ENCODE measurements around the gene PRKACA.

The PRKACA gene

DNA sequence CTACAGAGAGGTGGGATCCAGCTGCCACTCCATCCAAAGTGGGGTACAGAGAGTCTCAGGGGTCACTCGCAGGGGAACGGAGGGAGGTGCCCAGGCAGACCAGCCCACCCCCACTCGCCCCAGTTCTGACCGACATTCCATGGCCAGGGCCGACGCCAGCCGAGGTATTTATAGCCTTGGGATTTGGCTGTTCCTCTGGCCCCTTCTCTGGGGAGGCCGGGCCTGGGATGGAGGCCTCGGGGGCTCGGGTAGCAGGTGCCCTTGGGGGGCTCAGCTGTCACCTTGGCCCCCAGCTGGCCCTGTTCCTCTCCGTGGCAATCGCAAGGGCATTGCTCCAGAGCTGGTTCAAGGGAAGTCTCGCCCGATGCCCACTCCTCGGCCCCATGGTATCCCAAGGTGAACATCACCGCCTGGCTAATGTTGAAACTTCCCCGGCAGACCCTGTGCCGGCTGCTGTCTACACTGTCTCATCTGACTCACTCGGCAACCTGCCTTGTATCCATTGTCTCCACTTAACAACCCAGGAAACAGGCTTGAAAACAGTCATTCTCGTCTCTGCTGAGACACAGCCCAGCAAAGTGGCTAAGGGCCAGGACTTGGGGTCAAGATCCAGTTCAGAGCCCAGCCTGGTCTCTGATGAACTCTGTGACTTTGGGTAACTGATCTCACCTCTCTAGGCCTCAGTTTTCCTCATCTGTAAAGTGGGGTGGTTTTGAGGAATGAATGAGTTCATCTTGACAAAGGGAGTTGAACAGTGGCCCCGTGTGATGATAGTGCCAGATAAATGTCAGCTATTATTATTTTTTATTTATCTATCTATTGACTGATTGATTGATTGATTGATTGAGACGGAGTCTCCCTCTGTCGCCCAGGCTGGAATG is 9.7 kb downstream of the PRKACA start:
- no peak overlapping the region for H3K4me3 ChIP-seq (replicated peaks; ENCODE audit: low read depth, low read length)
- no peaks in the 10 kb centered on the region for H3K27me3 ChIP-seq (replicated peaks; ENCODE audit: control insufficient read depth, insufficient read depth, low read length)
- TF ChIP-seq, protein P1, sequence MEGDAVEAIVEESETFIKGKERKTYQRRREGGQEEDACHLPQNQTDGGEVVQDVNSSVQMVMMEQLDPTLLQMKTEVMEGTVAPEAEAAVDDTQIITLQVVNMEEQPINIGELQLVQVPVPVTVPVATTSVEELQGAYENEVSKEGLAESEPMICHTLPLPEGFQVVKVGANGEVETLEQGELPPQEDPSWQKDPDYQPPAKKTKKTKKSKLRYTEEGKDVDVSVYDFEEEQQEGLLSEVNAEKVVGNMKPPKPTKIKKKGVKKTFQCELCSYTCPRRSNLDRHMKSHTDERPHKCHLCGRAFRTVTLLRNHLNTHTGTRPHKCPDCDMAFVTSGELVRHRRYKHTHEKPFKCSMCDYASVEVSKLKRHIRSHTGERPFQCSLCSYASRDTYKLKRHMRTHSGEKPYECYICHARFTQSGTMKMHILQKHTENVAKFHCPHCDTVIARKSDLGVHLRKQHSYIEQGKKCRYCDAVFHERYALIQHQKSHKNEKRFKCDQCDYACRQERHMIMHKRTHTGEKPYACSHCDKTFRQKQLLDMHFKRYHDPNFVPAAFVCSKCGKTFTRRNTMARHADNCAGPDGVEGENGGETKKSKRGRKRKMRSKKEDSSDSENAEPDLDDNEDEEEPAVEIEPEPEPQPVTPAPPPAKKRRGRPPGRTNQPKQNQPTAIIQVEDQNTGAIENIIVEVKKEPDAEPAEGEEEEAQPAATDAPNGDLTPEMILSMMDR (IDR thresholded peaks at IDR 0.05; ENCODE audit: insufficient read depth, low read length, poor library complexity, severe bottlenecking), result no peak
- peaks cover 4% of the 10 kb centered on the region for H3K36me3 ChIP-seq (ENCODE audit: control insufficient read depth, insufficient read depth, low read length)
- DNase-seq (ENCODE audit: extremely low read depth, insufficient read length), result no peak

DNA sequence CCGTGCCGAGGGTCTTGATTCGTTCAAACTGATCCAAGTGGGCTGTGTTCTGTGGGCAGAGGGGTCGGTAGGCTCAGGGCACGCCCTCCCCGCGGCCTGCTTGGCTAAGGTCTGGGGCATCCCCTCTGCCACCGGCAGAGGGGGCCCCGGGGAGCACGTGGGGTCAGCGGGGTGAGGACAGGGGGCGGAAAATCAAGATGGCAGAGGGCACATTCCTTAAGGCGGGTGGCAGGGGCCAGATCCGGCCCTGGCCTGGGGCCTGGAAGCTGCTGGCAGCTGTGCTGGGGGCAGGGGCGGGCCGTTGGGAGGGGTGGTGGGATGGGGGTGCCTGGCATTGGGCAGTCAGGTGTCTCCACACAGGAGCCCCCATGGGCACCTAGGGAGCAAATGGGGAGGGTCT is 10.7 kb downstream of the PRKACA start:
- TF ChIP-seq, protein P1 (IDR thresholded peaks at IDR 0.05; ENCODE audit: insufficient read depth, low read length, poor library complexity, severe bottlenecking), result no peak
- H3K4me3 ChIP-seq (replicated peaks; ENCODE audit: low read depth, low read length), result no peak overlapping the region
- H3K36me3 ChIP-seq (ENCODE audit: control insufficient read depth, insufficient read depth, low read length), result peaks cover 7% of the 10 kb centered on the region
- no peaks in the 10 kb centered on the region for H3K27me3 ChIP-seq (replicated peaks; ENCODE audit: control insufficient read depth, insufficient read depth, low read length)
- DNase-seq (ENCODE audit: extremely low read depth, insufficient read length), result no peak

DNA sequence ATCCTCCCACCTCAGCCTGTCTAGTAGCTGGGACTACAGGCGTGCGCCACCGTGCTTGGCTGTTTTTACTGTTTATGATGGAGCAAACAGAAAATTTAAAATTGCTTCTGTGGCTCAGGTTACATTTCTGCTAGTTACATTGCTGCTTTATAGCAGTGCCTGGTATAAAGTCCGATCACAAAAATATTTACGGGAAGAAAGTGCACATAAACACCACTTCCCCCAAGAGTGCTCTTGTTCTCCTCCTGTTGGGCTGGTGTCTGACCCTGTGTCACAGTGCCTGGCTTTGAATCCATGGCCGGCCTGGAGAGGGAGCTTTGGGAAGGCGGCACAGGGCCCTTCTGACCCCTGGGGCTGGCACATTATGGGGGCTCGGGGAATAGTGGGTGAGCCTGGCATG is 11.9 kb downstream of the PRKACA start:
- Histone ChIP-seq H3K27me3 (replicated peaks; ENCODE audit: control insufficient read depth, insufficient read depth, low read length) (no peaks in the 10 kb centered on the region), H3K4me3 (replicated peaks; ENCODE audit: low read depth, low read length) (no peak overlapping the region), H3K36me3 (ENCODE audit: control insufficient read depth, insufficient read depth, low read length) (peaks cover 7% of the 10 kb centered on the region)
- TF ChIP-seq, protein P1 (IDR thresholded peaks at IDR 0.05; ENCODE audit: insufficient read depth, low read length, poor library complexity, severe bottlenecking), result no peak
- no peak for DNase-seq (ENCODE audit: extremely low read depth, insufficient read length)

GRCh38 chr19:14103310-14103709 is 14.3 kb downstream of the PRKACA start:
- peaks cover 9% of the 10 kb centered on the region for H3K36me3 ChIP-seq (ENCODE audit: control insufficient read depth, insufficient read depth, low read length)
- H3K27me3 ChIP-seq (replicated peaks; ENCODE audit: control insufficient read depth, insufficient read depth, low read length), result no peaks in the 10 kb centered on the region
- TF ChIP-seq, protein P1 (IDR thresholded peaks at IDR 0.05; ENCODE audit: insufficient read depth, low read length, poor library complexity, severe bottlenecking), result no peak
- DNase-seq (ENCODE audit: extremely low read depth, insufficient read length), result no peak
- no peak overlapping the region for H3K4me3 ChIP-seq (replicated peaks; ENCODE audit: low read depth, low read length)

GRCh38 chr19:14102756-14103155 is 14.8 kb downstream of the PRKACA start:
- Histone ChIP-seq H3K36me3 (ENCODE audit: control insufficient read depth, insufficient read depth, low read length) (peaks cover 9% of the 10 kb centered on the region), H3K27me3 (replicated peaks; ENCODE audit: control insufficient read depth, insufficient read depth, low read length) (no peaks in the 10 kb centered on the region), H3K4me3 (replicated peaks; ENCODE audit: low read depth, low read length) (no peak overlapping the region)
- DNase-seq (ENCODE audit: extremely low read depth, insufficient read length), result no peak
- TF ChIP-seq, protein P1 (IDR thresholded peaks at IDR 0.05; ENCODE audit: insufficient read depth, low read length, poor library complexity, severe bottlenecking), result no peak
